Measurements from ENCODE around the gene AOPEP.

The AOPEP gene, protein sequence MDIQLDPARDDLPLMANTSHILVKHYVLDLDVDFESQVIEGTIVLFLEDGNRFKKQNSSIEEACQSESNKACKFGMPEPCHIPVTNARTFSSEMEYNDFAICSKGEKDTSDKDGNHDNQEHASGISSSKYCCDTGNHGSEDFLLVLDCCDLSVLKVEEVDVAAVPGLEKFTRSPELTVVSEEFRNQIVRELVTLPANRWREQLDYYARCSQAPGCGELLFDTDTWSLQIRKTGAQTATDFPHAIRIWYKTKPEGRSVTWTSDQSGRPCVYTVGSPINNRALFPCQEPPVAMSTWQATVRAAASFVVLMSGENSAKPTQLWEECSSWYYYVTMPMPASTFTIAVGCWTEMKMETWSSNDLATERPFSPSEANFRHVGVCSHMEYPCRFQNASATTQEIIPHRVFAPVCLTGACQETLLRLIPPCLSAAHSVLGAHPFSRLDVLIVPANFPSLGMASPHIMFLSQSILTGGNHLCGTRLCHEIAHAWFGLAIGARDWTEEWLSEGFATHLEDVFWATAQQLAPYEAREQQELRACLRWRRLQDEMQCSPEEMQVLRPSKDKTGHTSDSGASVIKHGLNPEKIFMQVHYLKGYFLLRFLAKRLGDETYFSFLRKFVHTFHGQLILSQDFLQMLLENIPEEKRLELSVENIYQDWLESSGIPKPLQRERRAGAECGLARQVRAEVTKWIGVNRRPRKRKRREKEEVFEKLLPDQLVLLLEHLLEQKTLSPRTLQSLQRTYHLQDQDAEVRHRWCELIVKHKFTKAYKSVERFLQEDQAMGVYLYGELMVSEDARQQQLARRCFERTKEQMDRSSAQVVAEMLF

DNA sequence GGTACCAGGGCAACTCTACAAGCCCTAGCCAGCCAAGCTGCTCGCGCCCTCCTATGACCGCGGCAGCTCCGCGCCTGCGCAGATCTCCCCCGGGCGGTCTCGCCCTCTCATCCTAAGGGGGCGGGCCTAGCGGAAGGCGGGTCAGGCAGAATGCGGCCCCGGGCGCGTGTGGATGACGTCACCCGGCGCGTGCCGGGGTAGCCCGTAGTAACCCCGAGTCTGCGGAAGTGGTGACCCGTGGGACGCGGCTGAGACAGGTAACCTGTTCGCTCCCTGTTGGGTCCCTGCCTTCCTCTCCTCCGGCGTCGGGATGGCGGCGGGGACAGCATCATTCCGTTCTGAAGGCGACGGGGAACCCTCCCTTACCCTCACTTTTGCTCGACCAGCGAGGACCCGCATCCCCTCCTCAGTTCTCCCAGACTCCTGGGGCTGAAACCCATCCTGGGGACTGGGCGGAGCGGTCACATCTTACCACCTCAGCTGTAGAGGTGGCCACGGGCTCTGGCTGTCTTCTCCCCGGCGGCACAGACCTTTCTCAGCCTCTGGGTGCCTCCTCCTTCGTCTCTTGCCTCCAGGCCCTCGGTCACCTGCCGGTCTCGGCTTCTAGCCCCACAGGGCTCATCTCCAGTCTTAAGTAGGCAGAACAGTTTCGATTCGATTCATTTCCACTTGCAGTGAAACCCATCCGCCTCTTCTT lies at the start of gene AOPEP:
AOPEP (plus strand) TSS at position 205 of the 697 bp plus-strand sequence. CDS start 33,085 bp downstream, outside the sequence.
- Histone ChIP-seq H3K9ac (ENCODE audit: low read depth in 1 of 2, low read length in 2 of 2) (peak within 1 kb of the TSS; percentile 77 to 94), H3K4me3 (ENCODE audit: low read length in 2 of 2) (peak within 1 kb of the TSS; percentile 91 to 94), H3K27me3 (ENCODE audit: control insufficient read depth in 2 of 2, insufficient read depth in 2 of 2, low read length in 2 of 2) (no peaks in the 10 kb centered on the region), H3K27ac (ENCODE audit: low read depth in 2 of 2, low read length in 2 of 2) (peak within 1 kb of the TSS; percentile 87 to 88), H3K4me1 (ENCODE audit: control insufficient read depth in 2 of 2, insufficient read depth in 2 of 2, low read length in 2 of 2) (peaks cover 2 to 4% of the 10 kb centered on the region in 2 donors), H3K36me3 (ENCODE audit: control insufficient read depth in 2 of 2, insufficient read depth in 2 of 2, low read length in 2 of 2) (no peaks in the 10 kb centered on the region), H3K9me3 (ENCODE audit: control insufficient read depth in 2 of 2, low read length in 2 of 2) (no peaks in the 10 kb centered on the region)

DNA sequence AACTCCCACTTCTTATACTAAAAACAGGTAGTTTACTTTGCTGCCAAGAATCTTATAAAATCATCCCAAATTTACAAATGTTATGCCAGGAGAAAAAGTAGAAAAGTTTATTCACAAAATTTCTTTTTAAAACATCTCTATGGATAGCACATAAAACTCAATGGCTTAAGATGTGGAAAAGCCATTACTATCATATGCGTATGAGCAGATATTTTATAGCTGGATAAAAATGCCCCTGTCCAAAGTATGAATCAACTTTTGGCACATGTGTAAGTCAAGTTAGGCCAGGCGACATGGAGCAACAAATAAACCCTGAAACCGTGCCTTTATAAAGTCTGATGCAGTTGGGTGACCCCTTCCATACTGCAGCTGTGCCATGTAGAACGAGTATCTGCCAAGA lies 48.6 kb upstream of the AOPEP start:
- Histone ChIP-seq H3K27me3 (ENCODE audit: control insufficient read depth in 2 of 2, insufficient read depth in 2 of 2, low read length in 2 of 2) (no peaks in the 10 kb centered on the region), H3K36me3 (ENCODE audit: control insufficient read depth in 2 of 2, insufficient read depth in 2 of 2, low read length in 2 of 2) (no peaks in the 10 kb centered on the region), H3K27ac (ENCODE audit: low read depth in 2 of 2, low read length in 2 of 2) (no peak overlapping the region), H3K4me3 (ENCODE audit: low read length in 2 of 2) (no peak overlapping the region), H3K4me1 (ENCODE audit: control insufficient read depth in 2 of 2, insufficient read depth in 2 of 2, low read length in 2 of 2) (no peaks in the 10 kb centered on the region), H3K9me3 (ENCODE audit: control insufficient read depth in 2 of 2, low read length in 2 of 2) (no peaks in the 10 kb centered on the region), H3K9ac (ENCODE audit: low read depth in 1 of 2, low read length in 2 of 2) (no peak overlapping the region)

DNA sequence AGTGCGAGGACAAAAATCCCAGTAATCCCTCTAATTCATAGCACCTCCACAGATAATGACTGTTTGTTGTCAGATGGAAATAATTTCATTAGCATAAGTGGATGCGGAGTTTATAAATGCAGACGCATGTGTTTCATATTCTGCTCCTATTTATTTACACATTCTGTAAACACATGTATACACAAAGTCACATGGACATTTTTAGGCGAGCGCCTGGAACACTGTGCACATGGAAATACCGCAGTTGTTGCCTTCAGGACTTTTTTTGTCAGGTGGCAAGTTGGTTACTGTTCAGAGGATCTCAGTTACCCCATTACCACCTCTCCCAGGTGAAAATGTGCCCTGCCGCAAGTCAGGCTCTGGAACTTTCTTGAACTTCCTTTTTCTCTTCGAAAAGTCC lies 46.9 kb upstream of the AOPEP start:
- Histone ChIP-seq H3K27me3 (ENCODE audit: control insufficient read depth in 2 of 2, insufficient read depth in 2 of 2, low read length in 2 of 2) (no peaks in the 10 kb centered on the region), H3K9me3 (ENCODE audit: control insufficient read depth in 2 of 2, low read length in 2 of 2) (no peaks in the 10 kb centered on the region), H3K4me3 (ENCODE audit: low read length in 2 of 2) (no peak overlapping the region), H3K27ac (ENCODE audit: low read depth in 2 of 2, low read length in 2 of 2) (peak overlapping the region; percentile 2 to 55), H3K4me1 (ENCODE audit: control insufficient read depth in 2 of 2, insufficient read depth in 2 of 2, low read length in 2 of 2) (no peaks in the 10 kb centered on the region), H3K36me3 (ENCODE audit: control insufficient read depth in 2 of 2, insufficient read depth in 2 of 2, low read length in 2 of 2) (no peaks in the 10 kb centered on the region), H3K9ac (ENCODE audit: low read depth in 1 of 2, low read length in 2 of 2) (no peak overlapping the region)

DNA sequence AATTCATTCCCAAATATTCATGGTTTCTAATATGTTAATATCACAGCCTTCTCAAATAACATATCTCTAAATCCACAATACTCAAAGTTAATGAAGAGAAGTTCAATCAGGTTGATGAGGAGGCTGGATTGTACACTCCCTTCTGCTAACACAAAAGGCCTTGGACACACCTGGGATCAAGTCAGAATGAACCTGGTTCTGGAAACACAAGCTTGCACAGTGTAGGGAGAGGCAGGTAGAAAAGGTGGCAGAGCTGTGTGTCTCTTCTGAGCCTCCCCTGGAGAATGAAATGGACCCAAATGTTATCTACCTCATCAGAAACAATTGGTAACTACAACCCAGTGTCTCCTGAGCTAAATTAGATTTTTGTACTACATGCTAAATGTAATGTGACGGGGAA lies 46.5 kb upstream of the AOPEP start:
- no peak overlapping the region for H3K9ac ChIP-seq (ENCODE audit: low read depth in 1 of 2, low read length in 2 of 2)

DNA sequence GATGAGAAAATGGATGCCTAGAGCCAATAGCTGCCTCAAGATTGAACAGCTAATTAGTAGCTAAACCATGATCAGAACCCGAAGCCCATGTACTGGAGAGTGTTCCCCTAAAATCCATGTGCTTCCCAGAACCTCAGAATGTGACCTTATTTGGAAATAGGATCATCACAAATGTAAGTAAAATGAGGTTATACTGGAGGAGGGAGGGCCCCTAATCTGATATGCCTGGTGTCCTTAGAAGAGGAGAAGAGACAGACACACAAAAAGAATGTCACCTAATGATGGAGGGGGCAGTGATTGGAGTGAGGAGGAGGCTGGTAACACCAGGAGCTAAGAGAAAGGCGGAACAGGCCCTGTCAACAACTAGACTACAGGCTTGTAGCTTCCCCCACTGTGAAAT lies 45.9 kb upstream of the AOPEP start:
- Histone ChIP-seq H3K27me3 (ENCODE audit: control insufficient read depth in 2 of 2, insufficient read depth in 2 of 2, low read length in 2 of 2) (no peaks in the 10 kb centered on the region), H3K4me3 (ENCODE audit: low read length in 2 of 2) (no peak overlapping the region), H3K4me1 (ENCODE audit: control insufficient read depth in 2 of 2, insufficient read depth in 2 of 2, low read length in 2 of 2) (no peaks in the 10 kb centered on the region), H3K36me3 (ENCODE audit: control insufficient read depth in 2 of 2, insufficient read depth in 2 of 2, low read length in 2 of 2) (no peaks in the 10 kb centered on the region), H3K9me3 (ENCODE audit: control insufficient read depth in 2 of 2, low read length in 2 of 2) (no peaks in the 10 kb centered on the region), H3K27ac (ENCODE audit: low read depth in 2 of 2, low read length in 2 of 2) (peak overlapping the region in 1 of 2 donors; percentile 14), H3K9ac (ENCODE audit: low read depth in 1 of 2, low read length in 2 of 2) (no peak overlapping the region)

More for the DNA sequence above, 46.5 kb upstream of the AOPEP start:
- no peaks in the 10 kb centered on the region for H3K36me3 ChIP-seq (ENCODE audit: control insufficient read depth in 2 of 2, insufficient read depth in 2 of 2, low read length in 2 of 2)
- no peaks in the 10 kb centered on the region for H3K27me3 ChIP-seq (ENCODE audit: control insufficient read depth in 2 of 2, insufficient read depth in 2 of 2, low read length in 2 of 2)
- H3K4me1 ChIP-seq (ENCODE audit: control insufficient read depth in 2 of 2, insufficient read depth in 2 of 2, low read length in 2 of 2) = no peaks in the 10 kb centered on the region
- H3K4me3 ChIP-seq (ENCODE audit: low read length in 2 of 2) = no peak overlapping the region
- no peaks in the 10 kb centered on the region for H3K9me3 ChIP-seq (ENCODE audit: control insufficient read depth in 2 of 2, low read length in 2 of 2)
- H3K27ac ChIP-seq (ENCODE audit: low read depth in 2 of 2, low read length in 2 of 2) = peak overlapping the region in 1 of 2 donors; percentile 55

DNA sequence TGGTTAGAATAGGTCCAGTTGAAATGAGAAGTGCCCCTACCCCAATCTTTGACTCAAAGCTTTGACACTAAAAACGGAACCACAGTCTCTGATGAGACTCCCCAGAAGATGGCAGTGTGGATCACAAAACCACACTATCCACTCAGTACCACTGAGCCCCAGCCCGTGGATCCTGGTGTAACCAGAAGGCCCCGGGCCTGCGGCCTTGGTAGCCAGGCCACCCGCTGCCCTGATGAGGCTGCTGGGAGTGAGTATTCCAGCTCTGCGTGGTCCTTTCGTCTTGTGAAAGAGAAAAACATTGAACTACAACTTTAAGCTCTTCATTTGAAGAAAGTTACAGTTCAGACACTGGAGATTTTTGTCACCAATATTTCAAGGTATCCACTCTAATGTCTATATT lies 45.0 kb upstream of the AOPEP start:
- H3K27ac ChIP-seq (ENCODE audit: low read depth in 2 of 2, low read length in 2 of 2) = no peak overlapping the region
- H3K4me3 ChIP-seq (ENCODE audit: low read length in 2 of 2) = no peak overlapping the region
- no peaks in the 10 kb centered on the region for H3K9me3 ChIP-seq (ENCODE audit: control insufficient read depth in 2 of 2, low read length in 2 of 2)
- no peaks in the 10 kb centered on the region for H3K27me3 ChIP-seq (ENCODE audit: control insufficient read depth in 2 of 2, insufficient read depth in 2 of 2, low read length in 2 of 2)
- no peaks in the 10 kb centered on the region for H3K4me1 ChIP-seq (ENCODE audit: control insufficient read depth in 2 of 2, insufficient read depth in 2 of 2, low read length in 2 of 2)
- H3K9ac ChIP-seq (ENCODE audit: low read depth in 1 of 2, low read length in 2 of 2) = no peak overlapping the region
- no peaks in the 10 kb centered on the region for H3K36me3 ChIP-seq (ENCODE audit: control insufficient read depth in 2 of 2, insufficient read depth in 2 of 2, low read length in 2 of 2)

DNA sequence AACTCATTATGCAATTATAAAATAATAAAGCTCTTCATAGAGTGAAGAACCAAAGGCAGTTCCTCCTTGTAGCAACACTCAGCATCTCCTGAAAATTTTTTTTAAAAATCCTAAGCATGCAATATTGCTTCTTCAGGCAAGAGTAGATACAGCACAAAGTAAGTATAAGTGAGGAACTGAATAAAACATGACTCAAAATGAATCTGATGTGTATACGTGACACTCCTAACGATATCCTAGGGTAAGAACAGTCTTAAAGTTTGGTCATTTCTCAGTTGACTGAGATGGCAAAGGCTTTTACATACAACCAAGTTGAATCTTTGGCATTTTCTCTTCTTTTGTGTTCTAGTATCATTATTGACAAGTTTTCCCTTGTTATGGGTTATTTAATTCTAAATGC lies 41.1 kb upstream of the AOPEP start:
- H3K27ac ChIP-seq (ENCODE audit: low read depth in 2 of 2, low read length in 2 of 2) = no peak overlapping the region
- no peaks in the 10 kb centered on the region for H3K27me3 ChIP-seq (ENCODE audit: control insufficient read depth in 2 of 2, insufficient read depth in 2 of 2, low read length in 2 of 2)
- H3K9ac ChIP-seq (ENCODE audit: low read depth in 1 of 2, low read length in 2 of 2) = no peak overlapping the region
- no peaks in the 10 kb centered on the region for H3K36me3 ChIP-seq (ENCODE audit: control insufficient read depth in 2 of 2, insufficient read depth in 2 of 2, low read length in 2 of 2)
- H3K9me3 ChIP-seq (ENCODE audit: control insufficient read depth in 2 of 2, low read length in 2 of 2) = no peaks in the 10 kb centered on the region
- H3K4me3 ChIP-seq (ENCODE audit: low read length in 2 of 2) = no peak overlapping the region
- no peaks in the 10 kb centered on the region for H3K4me1 ChIP-seq (ENCODE audit: control insufficient read depth in 2 of 2, insufficient read depth in 2 of 2, low read length in 2 of 2)

DNA sequence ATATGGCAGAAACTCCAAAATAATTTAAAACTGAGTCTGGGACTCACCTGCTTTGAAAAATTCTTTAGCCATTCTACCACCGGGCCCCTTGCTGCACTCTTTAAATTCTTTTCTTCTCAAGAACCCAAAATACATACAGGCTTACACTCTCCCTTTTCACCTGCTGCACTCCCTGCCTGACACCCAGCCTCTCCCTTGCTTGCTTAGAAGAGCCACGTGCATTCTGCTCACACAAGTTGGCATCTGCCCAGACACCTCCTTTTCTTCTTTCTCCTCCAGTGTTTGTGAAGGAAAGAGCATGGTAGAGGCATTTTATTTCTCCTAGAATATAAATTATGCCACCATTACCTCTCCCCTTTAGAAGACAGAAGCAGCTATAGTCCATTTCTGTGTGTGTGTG lies 39.0 kb upstream of the AOPEP start:
- H3K9me3 ChIP-seq (ENCODE audit: control insufficient read depth in 2 of 2, low read length in 2 of 2) = no peaks in the 10 kb centered on the region
- no peak overlapping the region for H3K4me3 ChIP-seq (ENCODE audit: low read length in 2 of 2)
- H3K4me1 ChIP-seq (ENCODE audit: control insufficient read depth in 2 of 2, insufficient read depth in 2 of 2, low read length in 2 of 2) = no peaks in the 10 kb centered on the region
- H3K27me3 ChIP-seq (ENCODE audit: control insufficient read depth in 2 of 2, insufficient read depth in 2 of 2, low read length in 2 of 2) = no peaks in the 10 kb centered on the region
- no peak overlapping the region for H3K27ac ChIP-seq (ENCODE audit: low read depth in 2 of 2, low read length in 2 of 2)
- H3K36me3 ChIP-seq (ENCODE audit: control insufficient read depth in 2 of 2, insufficient read depth in 2 of 2, low read length in 2 of 2) = no peaks in the 10 kb centered on the region
- no peak overlapping the region for H3K9ac ChIP-seq (ENCODE audit: low read depth in 1 of 2, low read length in 2 of 2)

DNA sequence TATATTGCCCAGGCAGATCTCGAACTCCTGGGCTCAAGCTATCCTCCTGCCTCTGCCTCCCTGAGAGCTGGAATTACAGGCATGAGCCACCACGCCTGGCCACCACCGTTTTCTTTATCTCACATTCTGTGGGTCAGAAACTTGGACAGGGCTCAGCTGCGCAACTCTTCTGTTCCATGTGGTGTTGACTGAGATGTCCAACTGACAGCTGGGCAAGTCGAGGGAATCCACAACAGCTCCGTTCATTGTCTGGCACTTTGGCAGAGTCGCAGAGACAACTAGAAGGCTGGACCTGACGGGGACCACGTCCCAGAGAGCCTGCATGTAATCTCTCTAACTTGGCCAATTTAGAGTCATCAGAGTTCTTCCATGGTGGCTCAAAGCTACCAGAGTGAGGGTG lies 36.2 kb upstream of the AOPEP start:
- H3K4me1 ChIP-seq (ENCODE audit: control insufficient read depth in 2 of 2, insufficient read depth in 2 of 2, low read length in 2 of 2) = no peaks in the 10 kb centered on the region
- no peaks in the 10 kb centered on the region for H3K36me3 ChIP-seq (ENCODE audit: control insufficient read depth in 2 of 2, insufficient read depth in 2 of 2, low read length in 2 of 2)
- H3K27me3 ChIP-seq (ENCODE audit: control insufficient read depth in 2 of 2, insufficient read depth in 2 of 2, low read length in 2 of 2) = no peaks in the 10 kb centered on the region
- no peak overlapping the region for H3K4me3 ChIP-seq (ENCODE audit: low read length in 2 of 2)
- H3K9ac ChIP-seq (ENCODE audit: low read depth in 1 of 2, low read length in 2 of 2) = no peak overlapping the region
- H3K27ac ChIP-seq (ENCODE audit: low read depth in 2 of 2, low read length in 2 of 2) = no peak overlapping the region
- no peaks in the 10 kb centered on the region for H3K9me3 ChIP-seq (ENCODE audit: control insufficient read depth in 2 of 2, low read length in 2 of 2)

DNA sequence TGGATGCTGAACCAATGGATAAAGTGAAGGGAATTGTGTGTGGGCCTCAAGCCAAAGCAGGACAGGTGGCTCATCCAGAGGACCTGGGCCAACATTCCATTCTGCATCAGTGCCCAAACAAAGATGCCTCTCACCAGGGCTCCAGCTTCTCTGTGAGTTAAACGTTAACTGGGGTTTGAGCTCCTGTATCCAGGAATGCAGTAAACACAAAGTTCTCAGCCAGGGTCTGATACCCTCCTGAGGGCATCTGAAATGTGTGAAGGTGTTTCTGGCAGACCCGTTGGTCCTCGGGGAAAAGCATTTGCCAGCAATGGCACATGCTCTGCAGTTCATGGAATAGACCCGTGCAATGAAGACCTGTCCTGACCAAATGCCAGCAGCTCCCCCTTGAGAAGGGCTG lies 33.9 kb upstream of the AOPEP start:
- Histone ChIP-seq H3K36me3 (ENCODE audit: control insufficient read depth in 2 of 2, insufficient read depth in 2 of 2, low read length in 2 of 2) (no peaks in the 10 kb centered on the region), H3K9ac (ENCODE audit: low read depth in 1 of 2, low read length in 2 of 2) (no peak overlapping the region), H3K27ac (ENCODE audit: low read depth in 2 of 2, low read length in 2 of 2) (no peak overlapping the region), H3K4me3 (ENCODE audit: low read length in 2 of 2) (no peak overlapping the region), H3K9me3 (ENCODE audit: control insufficient read depth in 2 of 2, low read length in 2 of 2) (no peaks in the 10 kb centered on the region), H3K4me1 (ENCODE audit: control insufficient read depth in 2 of 2, insufficient read depth in 2 of 2, low read length in 2 of 2) (no peaks in the 10 kb centered on the region), H3K27me3 (ENCODE audit: control insufficient read depth in 2 of 2, insufficient read depth in 2 of 2, low read length in 2 of 2) (no peaks in the 10 kb centered on the region)

Measured in mucosa of rectum (tissue), 2 donors.